K562 (cell line): Measurements from ENCODE around the gene GASK1A.

Experiments
- CHD2 ChIP-seq: IDR thresholded peaks from 2 replicates; pipeline ENCODE4 v1.6.1; 2011; ENCODE audit warnings: low read depth, low read length
- RFX5 ChIP-seq: IDR thresholded peaks from 2 replicates; pipeline ENCODE4 v1.6.1; 2011; ENCODE audit warnings: low read depth, mild to moderate bottlenecking, improper control_type of control experiment, low read length
- TF ChIP-seq, protein P1 (sequence below), 3 experiments: IDR thresholded peaks in 2 of 3; conservative IDR thresholded peaks in 1 of 3; 2 replicates each; pipeline ENCODE4 v1.5.1; 2011 to 2012; ENCODE audit warnings: low read length in 3 of 3, mild to moderate bottlenecking in 3 of 3, control low read depth in 2 of 3, improper control_type of control experiment in 1 of 3, inconsistent platforms in 1 of 3, low read depth in 1 of 3, mixed read lengths in 1 of 3, moderate library complexity in 1 of 3; ENCODE audit not compliant: insufficient read depth in 2 of 3

DNA sequence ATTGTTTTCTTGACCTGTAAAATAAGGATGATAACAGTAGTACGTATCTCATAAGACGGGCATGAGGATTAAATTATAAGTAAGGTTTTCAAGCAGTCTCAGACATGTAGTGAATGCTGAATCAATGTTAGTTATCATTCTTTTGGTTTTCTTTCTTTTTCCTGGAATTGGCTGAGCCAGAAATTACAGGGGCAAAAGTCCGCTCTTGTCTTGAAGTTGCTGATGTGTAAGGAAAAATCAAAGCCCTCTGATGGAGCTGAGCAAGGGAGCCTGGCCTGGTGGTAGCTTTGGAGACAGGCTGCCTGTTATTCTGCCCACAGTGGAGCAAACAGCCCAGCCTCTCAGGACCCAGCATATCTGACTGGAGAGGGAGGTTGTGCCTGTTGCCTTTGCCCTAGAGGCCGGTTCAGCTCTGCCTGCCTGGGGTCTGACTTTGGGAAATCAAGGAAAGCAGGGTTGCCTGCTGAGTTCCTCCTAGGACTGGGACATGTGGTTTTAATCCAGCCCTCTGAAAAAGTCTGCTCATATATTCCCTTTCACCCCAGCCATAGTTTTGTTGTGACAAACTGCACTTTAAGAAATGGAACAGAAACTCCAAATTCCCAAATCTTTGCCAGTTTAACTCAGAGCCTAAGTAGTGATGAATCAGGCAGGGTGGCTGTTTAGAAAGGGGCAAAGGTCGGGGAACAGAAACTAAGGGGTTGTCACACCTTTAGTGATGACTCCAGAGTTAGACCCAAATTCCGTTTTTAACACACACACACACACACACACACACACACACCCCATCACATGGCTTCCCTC is 40.1 kb downstream of the GASK1A start:
- TF ChIP-seq CHD2 (no peak), RFX5 (no peak)
- TF ChIP-seq, protein P1, sequence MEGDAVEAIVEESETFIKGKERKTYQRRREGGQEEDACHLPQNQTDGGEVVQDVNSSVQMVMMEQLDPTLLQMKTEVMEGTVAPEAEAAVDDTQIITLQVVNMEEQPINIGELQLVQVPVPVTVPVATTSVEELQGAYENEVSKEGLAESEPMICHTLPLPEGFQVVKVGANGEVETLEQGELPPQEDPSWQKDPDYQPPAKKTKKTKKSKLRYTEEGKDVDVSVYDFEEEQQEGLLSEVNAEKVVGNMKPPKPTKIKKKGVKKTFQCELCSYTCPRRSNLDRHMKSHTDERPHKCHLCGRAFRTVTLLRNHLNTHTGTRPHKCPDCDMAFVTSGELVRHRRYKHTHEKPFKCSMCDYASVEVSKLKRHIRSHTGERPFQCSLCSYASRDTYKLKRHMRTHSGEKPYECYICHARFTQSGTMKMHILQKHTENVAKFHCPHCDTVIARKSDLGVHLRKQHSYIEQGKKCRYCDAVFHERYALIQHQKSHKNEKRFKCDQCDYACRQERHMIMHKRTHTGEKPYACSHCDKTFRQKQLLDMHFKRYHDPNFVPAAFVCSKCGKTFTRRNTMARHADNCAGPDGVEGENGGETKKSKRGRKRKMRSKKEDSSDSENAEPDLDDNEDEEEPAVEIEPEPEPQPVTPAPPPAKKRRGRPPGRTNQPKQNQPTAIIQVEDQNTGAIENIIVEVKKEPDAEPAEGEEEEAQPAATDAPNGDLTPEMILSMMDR (IDR thresholded peaks at IDR 0.05 in 2 of 3, conservative IDR thresholded peaks at IDR 0.05 in 1 of 3; ENCODE audit: insufficient read depth in 2 of 3, low read depth in 1 of 3, low read length in 3 of 3): no peak
